Mesothelial cell of epicardium (in vitro differentiated cells): ENCODE data around the gene TACR1. TPM values are rescaled to one million over a fixed set of nuclear protein-coding genes. Genes with fewer than 3 reads are reported as not detected.

Experiments used
- DNase-seq, 2 experiments: peaks; one replicate each; pipeline ENCODE4 v3.0.0; 2021; ENCODE audit warnings: low spot score in 2 of 2; ENCODE audit not compliant: unreplicated experiment in 2 of 2
- H3K27ac Mint-ChIP-seq: 2 replicates; pipeline ENCODE4 v1.8.0; 2021; ENCODE audit warnings: mixed read lengths
- H3K27me3 Mint-ChIP-seq: 2 replicates; pipeline ENCODE4 v1.8.0; 2021; ENCODE audit warnings: low read depth, mixed read lengths
- H3K36me3 Mint-ChIP-seq: 2 replicates; pipeline ENCODE4 v1.8.0; 2021; ENCODE audit warnings: mixed read lengths
- H3K4me1 Mint-ChIP-seq: 2 replicates; pipeline ENCODE4 v1.8.0; 2021; ENCODE audit warnings: mixed read lengths
- H3K4me3 Mint-ChIP-seq: 2 replicates; pipeline ENCODE4 v1.8.0; 2021; ENCODE audit warnings: mild to moderate bottlenecking, moderate library complexity, mixed read lengths
- H3K9me3 Mint-ChIP-seq: 2 replicates; pipeline ENCODE4 v1.8.0; 2021; ENCODE audit warnings: mixed read lengths
- total RNA-seq: library from RNA; stranded (reverse); gene quantifications from 3 replicates; pipeline ENCODE4 v1.2.1, GENCODE V29; 2021
- TF ChIP-seq, protein P1 (sequence below): fragments of 200-600 bp; sonication (generic); IDR thresholded peaks from one replicate; pipeline ENCODE4 v1.5.0; 2021; ENCODE audit warnings: antibody characterized with exemption; ENCODE audit not compliant: unreplicated experiment

TACR1 gene
- total RNA-seq, 1 donor from 2014 or later, result 0.20 TPM

- Mint-ChIP-seq H3K9me3 (no peaks in the 10 kb centered on the region), H3K36me3 (no peaks in the 10 kb centered on the region), H3K27ac (no peak overlapping the region), H3K4me3 (no peak overlapping the region), H3K27me3 (peaks cover 51% of the 10 kb centered on the region), H3K4me1 (peaks cover 3% of the 10 kb centered on the region)
- no peak for DNase-seq
- TF ChIP-seq, protein P1, sequence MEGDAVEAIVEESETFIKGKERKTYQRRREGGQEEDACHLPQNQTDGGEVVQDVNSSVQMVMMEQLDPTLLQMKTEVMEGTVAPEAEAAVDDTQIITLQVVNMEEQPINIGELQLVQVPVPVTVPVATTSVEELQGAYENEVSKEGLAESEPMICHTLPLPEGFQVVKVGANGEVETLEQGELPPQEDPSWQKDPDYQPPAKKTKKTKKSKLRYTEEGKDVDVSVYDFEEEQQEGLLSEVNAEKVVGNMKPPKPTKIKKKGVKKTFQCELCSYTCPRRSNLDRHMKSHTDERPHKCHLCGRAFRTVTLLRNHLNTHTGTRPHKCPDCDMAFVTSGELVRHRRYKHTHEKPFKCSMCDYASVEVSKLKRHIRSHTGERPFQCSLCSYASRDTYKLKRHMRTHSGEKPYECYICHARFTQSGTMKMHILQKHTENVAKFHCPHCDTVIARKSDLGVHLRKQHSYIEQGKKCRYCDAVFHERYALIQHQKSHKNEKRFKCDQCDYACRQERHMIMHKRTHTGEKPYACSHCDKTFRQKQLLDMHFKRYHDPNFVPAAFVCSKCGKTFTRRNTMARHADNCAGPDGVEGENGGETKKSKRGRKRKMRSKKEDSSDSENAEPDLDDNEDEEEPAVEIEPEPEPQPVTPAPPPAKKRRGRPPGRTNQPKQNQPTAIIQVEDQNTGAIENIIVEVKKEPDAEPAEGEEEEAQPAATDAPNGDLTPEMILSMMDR, result no peak
These were observed 6.8 kb downstream of the TACR1 start for GRCh38 chr2:75192496-75192895.

DNA sequence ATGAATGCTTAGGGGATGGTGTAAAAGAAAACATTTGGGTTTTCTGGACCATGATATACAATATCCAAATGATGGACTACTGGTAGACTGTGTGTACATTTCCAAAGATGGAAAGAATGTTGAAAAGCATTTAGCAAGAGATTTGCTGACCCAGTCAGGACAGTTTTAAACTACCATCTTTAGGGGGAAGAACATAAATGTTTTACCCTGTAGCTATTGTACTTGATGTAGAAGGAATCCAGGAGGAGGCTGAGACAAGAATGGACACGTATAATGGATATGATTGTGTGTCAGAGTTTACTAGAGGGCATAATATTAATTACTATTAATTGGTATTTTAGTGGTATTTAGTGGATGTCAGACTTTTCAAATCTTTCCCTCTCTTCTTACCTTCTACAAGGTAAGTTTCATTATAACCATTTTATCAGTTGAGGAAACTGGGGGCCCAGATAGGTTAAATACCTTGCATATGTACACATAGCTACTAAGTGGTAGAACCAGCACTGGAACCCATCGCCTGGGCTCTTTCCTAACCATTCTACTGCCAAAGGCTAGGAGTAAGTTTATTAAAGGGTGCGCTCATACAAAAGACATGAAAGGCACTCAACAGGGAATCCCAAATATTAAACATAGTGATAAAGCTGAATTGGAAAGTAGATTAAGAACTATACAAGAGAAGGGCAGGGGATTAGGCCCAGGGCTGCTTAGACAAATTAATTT, 8.9 kb downstream of the TACR1 start:
- Mint-ChIP-seq H3K4me1 (peaks cover 3% of the 10 kb centered on the region), H3K36me3 (no peaks in the 10 kb centered on the region), H3K27ac (no peak overlapping the region), H3K9me3 (no peaks in the 10 kb centered on the region), H3K27me3 (peaks cover 33% of the 10 kb centered on the region), H3K4me3 (no peak overlapping the region)
- DNase-seq, result no peak
- TF ChIP-seq, protein P1, result no peak

DNA sequence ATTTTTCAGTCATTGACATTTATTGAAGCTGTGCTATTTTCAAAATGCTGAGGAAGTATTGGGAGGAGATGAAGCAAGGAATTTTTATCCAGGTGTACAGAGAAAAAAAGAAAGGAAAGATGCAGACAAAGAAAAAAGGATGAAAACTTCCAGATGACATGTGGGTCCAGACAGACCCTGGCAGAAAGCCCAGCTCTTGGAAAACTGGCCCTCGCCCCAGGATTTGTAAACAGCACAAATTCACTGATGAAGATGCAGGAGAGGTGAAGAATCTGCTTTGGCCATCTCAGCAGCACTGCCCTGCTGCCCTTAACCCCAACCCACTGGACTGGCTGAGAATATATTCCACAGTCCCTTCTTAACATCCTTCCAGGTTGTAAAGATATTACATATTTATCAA, 12.5 kb downstream of the TACR1 start:
- no peak overlapping the region for H3K27ac Mint-ChIP-seq
- peaks cover 3% of the 10 kb centered on the region for H3K4me1 Mint-ChIP-seq
- no peak for DNase-seq
- H3K4me3 Mint-ChIP-seq, result no peak overlapping the region
- TF ChIP-seq, protein P1, result no peak
- no peaks in the 10 kb centered on the region for H3K36me3 Mint-ChIP-seq
- no peaks in the 10 kb centered on the region for H3K9me3 Mint-ChIP-seq
- H3K27me3 Mint-ChIP-seq, result peaks cover 2% of the 10 kb centered on the region

DNA sequence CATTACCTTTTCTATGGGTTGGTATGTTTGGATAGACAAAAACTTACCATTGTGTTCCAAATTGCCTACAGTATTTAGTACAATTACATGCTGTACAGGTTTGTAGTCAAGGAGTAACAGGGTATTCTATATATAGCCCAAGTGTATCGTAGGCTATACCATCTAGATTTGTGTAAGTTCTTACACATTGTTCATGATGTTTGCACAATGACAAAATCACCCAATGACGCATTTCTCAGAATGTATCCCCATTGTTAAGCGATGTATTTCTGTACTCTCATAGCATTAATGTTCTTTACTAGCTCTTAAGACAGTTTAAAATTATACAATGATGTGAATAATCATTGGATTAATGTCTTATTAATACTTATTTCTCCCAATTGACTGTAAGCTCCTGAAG, 16.7 kb downstream of the TACR1 start:
- H3K4me3 Mint-ChIP-seq, result no peak overlapping the region
- H3K27me3 Mint-ChIP-seq, result no peaks in the 10 kb centered on the region
- H3K36me3 Mint-ChIP-seq, result no peaks in the 10 kb centered on the region
- TF ChIP-seq, protein P1, result no peak
- H3K9me3 Mint-ChIP-seq, result no peaks in the 10 kb centered on the region
- DNase-seq, result no peak
- H3K4me1 Mint-ChIP-seq, result no peaks in the 10 kb centered on the region
- no peak overlapping the region for H3K27ac Mint-ChIP-seq

DNA sequence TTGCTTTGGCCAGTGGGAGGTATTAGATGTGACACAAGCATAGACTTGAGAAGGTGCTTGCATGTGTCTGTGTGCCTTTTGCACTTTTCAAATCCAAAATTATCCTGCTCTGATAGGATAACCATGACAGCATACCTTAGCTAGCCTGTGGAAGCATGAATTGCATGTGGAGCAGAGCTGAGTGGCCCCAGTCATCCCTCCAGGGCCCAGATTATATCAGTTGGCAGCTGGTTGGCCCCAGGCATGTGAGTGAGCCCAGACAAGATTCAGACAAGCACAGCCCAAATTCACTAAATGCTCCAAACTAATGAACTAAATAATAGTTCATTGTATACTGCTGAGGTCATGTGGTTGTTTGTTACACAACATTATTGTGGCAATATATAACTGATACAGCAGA, 18.8 kb downstream of the TACR1 start:
- H3K4me1 Mint-ChIP-seq, result no peaks in the 10 kb centered on the region
- TF ChIP-seq, protein P1, result no peak
- DNase-seq, result no peak
- no peaks in the 10 kb centered on the region for H3K9me3 Mint-ChIP-seq
- H3K27ac Mint-ChIP-seq, result no peak overlapping the region
- H3K36me3 Mint-ChIP-seq, result no peaks in the 10 kb centered on the region
- no peak overlapping the region for H3K4me3 Mint-ChIP-seq
- no peaks in the 10 kb centered on the region for H3K27me3 Mint-ChIP-seq
